HCT116 (cell line): Measurements from ENCODE around the gene MERTK. TPM values are rescaled to one million over a fixed set of nuclear protein-coding genes. Genes with fewer than 3 reads are reported as not detected.
A peak's percentile ranks its signal among the peaks of the same experiment; 100 is the strongest.

Experiments used
- ATAC-seq: fragments of 200-7000 bp; cut with Tn5 transposase; 2 replicates; pipeline ENCODE4 v1.9.1; 2020; ENCODE audit warnings: mild to moderate bottlenecking, moderate library complexity
- BruUV-seq: library from RNA; stranded (reverse); fragments of 400-500 nt; replicated peaks from 2 replicates; lab custom pipeline; 2021; lab: Mats Ljungman, UMichigan
- CTCF ChIA-PET: fragments of 300-600 bp; sonication (Branson Sonifier 250); formaldehyde crosslinking; loops from one replicate; lab custom pipeline; 2021; ENCODE audit warnings: antibody characterized with exemption; lab: Charles Lee
- POLR2A ChIA-PET: fragments of 300-600, 350-600 bp; sonication (Branson Sonifier 250); formaldehyde crosslinking; loops from one replicate; lab custom pipeline; 2021; ENCODE audit warnings: antibody characterized with exemption; lab: Charles Lee
- RAD21 ChIA-PET, 2 experiments: fragments of 300-600 bp; sonication (Branson Sonifier 250); formaldehyde crosslinking; loops; one replicate each; lab custom pipeline; 2023; ENCODE audit warnings: low total read pairs in 2 of 2; ENCODE audit not compliant: uncharacterized antibody in 2 of 2, unreplicated experiment in 2 of 2, low non-redundant PET in 1 of 2; lab: Charles Lee
- DNase-seq: peaks from one replicate; pipeline ENCODE4 v3.0.0-alpha.2; 2010; ENCODE audit warnings: low read depth, low spot score
- H2AFZ ChIP-seq: fragments of 200-600 bp; shearing (Covaris generic), sonication (generic); 2 replicates; pipeline ENCODE4 v1.6.1; 2017; ENCODE audit warnings: low read depth, mixed run types, mixed read lengths, antibody characterized with exemption, low read length; ENCODE audit not compliant: poor library complexity, severe bottlenecking
- H3K27ac ChIP-seq: 2 replicates; pipeline ENCODE4 v1.5.1; 2012; ENCODE audit warnings: low read depth, low read length
- H3K27me3 ChIP-seq: fragments of 200-600 bp; sonication (generic); 2 replicates; pipeline ENCODE4 v1.6.1; 2016; ENCODE audit warnings: mixed run types, low read length, mixed read lengths; ENCODE audit not compliant: insufficient read depth
- H3K36me3 ChIP-seq, 2 experiments: fragments of 200-500 bp in 1 of 2; fragments of 200-600 bp in 1 of 2; sonication (Bioruptor generic) in 1 of 2; sonication (generic) in 1 of 2; 2 replicates each; pipeline versions ENCODE4 v1.5.1 to v1.6.1; 2014 to 2016; ENCODE audit warnings: low read length in 2 of 2, inconsistent platforms in 1 of 2, mixed read lengths in 1 of 2, mixed run types in 1 of 2; ENCODE audit not compliant: insufficient read depth in 2 of 2, control insufficient read depth in 1 of 2
- H3K4me1 ChIP-seq, 2 experiments: fragments of 200-600 bp in 1 of 2; sonication (generic) in 1 of 2; 2 replicates each; pipeline versions ENCODE4 v1.5.1 to v1.6.1; 2012 to 2017; ENCODE audit warnings: low read length in 2 of 2, inconsistent platforms in 1 of 2, mild to moderate bottlenecking in 1 of 2, mixed read lengths in 1 of 2, mixed run types in 1 of 2, moderate library complexity in 1 of 2; ENCODE audit not compliant: insufficient read depth in 2 of 2, control insufficient read depth in 1 of 2
- H3K4me2 ChIP-seq: fragments of 200-600 bp; sonication (generic); 2 replicates; pipeline ENCODE4 v1.6.1; 2017; ENCODE audit warnings: mixed run types, low read length, mixed read lengths
- H3K4me3 ChIP-seq, 2 experiments: fragments of 200-600 bp in 1 of 2; sonication (generic) in 1 of 2; replicated peaks in 1 of 2; 2 replicates each; pipeline ENCODE4 v1.5.1; 2011 to 2016; ENCODE audit warnings: low read length in 2 of 2, control low read depth in 1 of 2, low read depth in 1 of 2, mild to moderate bottlenecking in 1 of 2, mixed read lengths in 1 of 2, mixed run types in 1 of 2
- H3K79me2 ChIP-seq: fragments of 200-600 bp; sonication (generic); 2 replicates; pipeline ENCODE4 v1.6.1; 2017; ENCODE audit warnings: mild to moderate bottlenecking, mixed run types, low read length, moderate library complexity, mixed read lengths; ENCODE audit not compliant: insufficient read depth
- H3K9ac ChIP-seq: fragments of 200-600 bp; sonication (generic); 2 replicates; pipeline ENCODE4 v1.6.1; 2016; ENCODE audit warnings: low read length, mixed read lengths
- H3K9me2 ChIP-seq: fragments of 200-600 bp; sonication (generic), shearing (Covaris generic); 2 replicates; pipeline ENCODE4 v1.6.1; 2017; ENCODE audit warnings: mixed run types, mild to moderate bottlenecking, moderate library complexity; ENCODE audit not compliant: insufficient read depth
- H3K9me3 ChIP-seq, 2 experiments: fragments of 200-500 bp in 1 of 2; fragments of 200-600 bp in 1 of 2; sonication (Bioruptor generic) in 1 of 2; sonication (generic) in 1 of 2; 2 replicates each; pipeline ENCODE4 v1.6.1; 2014 to 2017; ENCODE audit warnings: low read length in 2 of 2, mixed read lengths in 2 of 2, inconsistent platforms in 1 of 2, low read depth in 1 of 2, mild to moderate bottlenecking in 1 of 2, mixed run types in 1 of 2, moderate library complexity in 1 of 2; ENCODE audit not compliant: control insufficient read depth in 1 of 2, insufficient read depth in 1 of 2
- H4K20me1 ChIP-seq: fragments of 200-600 bp; sonication (generic), shearing (Covaris generic); 2 replicates; pipeline ENCODE4 v1.6.1; 2017; ENCODE audit warnings: mixed run types, mild to moderate bottlenecking, moderate library complexity; ENCODE audit not compliant: insufficient read depth
- CEBPB ChIP-seq: IDR thresholded peaks from 2 replicates; pipeline ENCODE4 v1.6.1; 2012; ENCODE audit warnings: low read depth
- EGR1 ChIP-seq: IDR thresholded peaks from 2 replicates; pipeline ENCODE4 v1.6.1; 2012; ENCODE audit warnings: low read depth
- ELF1 ChIP-seq: IDR thresholded peaks from 2 replicates; pipeline ENCODE4 v1.6.1; 2012; ENCODE audit warnings: low read depth, borderline replicate concordance
- EZH2 ChIP-seq: fragments of 200-600 bp; sonication (generic); IDR thresholded peaks from 2 replicates; pipeline ENCODE4 v1.6.1; 2017; ENCODE audit warnings: antibody characterized with exemption, mixed run types
- FOSL1 ChIP-seq: IDR thresholded peaks from 2 replicates; pipeline ENCODE4 v1.6.1; 2012; ENCODE audit warnings: low read depth
- JUND ChIP-seq: IDR thresholded peaks from 2 replicates; pipeline ENCODE4 v1.6.1; 2012
- POLR2A ChIP-seq: IDR thresholded peaks from 2 replicates; pipeline ENCODE4 v1.7.0; 2011; ENCODE audit warnings: borderline replicate concordance; ENCODE audit not compliant: insufficient read depth, insufficient read length; ENCODE audit errors: extremely low read depth
- RAD21 ChIP-seq: IDR thresholded peaks from 2 replicates; pipeline ENCODE4 v1.6.1; 2012; ENCODE audit warnings: low read depth, mild to moderate bottlenecking
- SP1 ChIP-seq: IDR thresholded peaks from 2 replicates; pipeline ENCODE4 v1.6.1; 2012; ENCODE audit warnings: low read depth
- TCF7L2 ChIP-seq: IDR thresholded peaks from 2 replicates; pipeline ENCODE4 v1.7.0; 2011; ENCODE audit warnings: borderline replicate concordance, inconsistent platforms; ENCODE audit not compliant: insufficient read depth, insufficient read length; ENCODE audit errors: extremely low read depth
- YY1 ChIP-seq: IDR thresholded peaks from 2 replicates; pipeline ENCODE4 v1.6.1; 2011; ENCODE audit warnings: low read length, low read depth, moderate library complexity, mild to moderate bottlenecking; ENCODE audit not compliant: insufficient replicate concordance; ENCODE audit errors: extremely low read depth
- ZNF274 ChIP-seq: fragments of 200-500 bp; sonication (Bioruptor generic); IDR thresholded peaks from 2 replicates; pipeline ENCODE4 v1.6.1; 2014; ENCODE audit warnings: mild to moderate bottlenecking, low read depth, low read length, inconsistent platforms
- intact Hi-C: fragments of 100-400 bp; cut with micrococcal nuclease; formaldehyde crosslinking; loops from 2 replicates; pipeline ENCODE4 v1.10.0; 2022
- total RNA-seq: library from RNA; stranded (reverse); gene quantifications from one replicate; pipeline ENCODE4 v1.2.1, GENCODE V29; 2021; ENCODE audit not compliant: unreplicated experiment
- TF ChIP-seq, protein P1 (sequence below): IDR thresholded peaks from 2 replicates; pipeline ENCODE4 v1.6.1; 2011; ENCODE audit warnings: mild to moderate bottlenecking, low read length, moderate library complexity; ENCODE audit not compliant: insufficient replicate concordance; ENCODE audit errors: extremely low read depth
- TF ChIP-seq, protein P2 (sequence below): IDR thresholded peaks from 2 replicates; pipeline ENCODE4 v1.6.1; 2012
- TF ChIP-seq, protein P3 (sequence below), 3 experiments: fragments of 200-600 bp in 1 of 3; sonication (generic) in 1 of 3; IDR thresholded peaks in 2 of 3; conservative IDR thresholded peaks in 1 of 3; 2 replicates each; pipeline ENCODE4 v1.5.1; 2012 to 2017; ENCODE audit warnings: low read depth in 2 of 3, low read length in 2 of 3, antibody characterized with exemption in 1 of 3, borderline replicate concordance in 1 of 3, control low read depth in 1 of 3, mild to moderate bottlenecking in 1 of 3, mixed read lengths in 1 of 3, mixed run types in 1 of 3, moderate library complexity in 1 of 3; ENCODE audit not compliant: insufficient read depth in 1 of 3
- TF ChIP-seq, protein P4 (sequence below): IDR thresholded peaks from 2 replicates; pipeline ENCODE4 v1.6.1; 2012
- TF ChIP-seq, protein P5 (sequence below): IDR thresholded peaks from 2 replicates; pipeline ENCODE4 v1.6.1; 2012; ENCODE audit warnings: low read depth

MERTK gene
- total RNA-seq, 1 experiment from 2014 or later = 5.7 TPM

DNA sequence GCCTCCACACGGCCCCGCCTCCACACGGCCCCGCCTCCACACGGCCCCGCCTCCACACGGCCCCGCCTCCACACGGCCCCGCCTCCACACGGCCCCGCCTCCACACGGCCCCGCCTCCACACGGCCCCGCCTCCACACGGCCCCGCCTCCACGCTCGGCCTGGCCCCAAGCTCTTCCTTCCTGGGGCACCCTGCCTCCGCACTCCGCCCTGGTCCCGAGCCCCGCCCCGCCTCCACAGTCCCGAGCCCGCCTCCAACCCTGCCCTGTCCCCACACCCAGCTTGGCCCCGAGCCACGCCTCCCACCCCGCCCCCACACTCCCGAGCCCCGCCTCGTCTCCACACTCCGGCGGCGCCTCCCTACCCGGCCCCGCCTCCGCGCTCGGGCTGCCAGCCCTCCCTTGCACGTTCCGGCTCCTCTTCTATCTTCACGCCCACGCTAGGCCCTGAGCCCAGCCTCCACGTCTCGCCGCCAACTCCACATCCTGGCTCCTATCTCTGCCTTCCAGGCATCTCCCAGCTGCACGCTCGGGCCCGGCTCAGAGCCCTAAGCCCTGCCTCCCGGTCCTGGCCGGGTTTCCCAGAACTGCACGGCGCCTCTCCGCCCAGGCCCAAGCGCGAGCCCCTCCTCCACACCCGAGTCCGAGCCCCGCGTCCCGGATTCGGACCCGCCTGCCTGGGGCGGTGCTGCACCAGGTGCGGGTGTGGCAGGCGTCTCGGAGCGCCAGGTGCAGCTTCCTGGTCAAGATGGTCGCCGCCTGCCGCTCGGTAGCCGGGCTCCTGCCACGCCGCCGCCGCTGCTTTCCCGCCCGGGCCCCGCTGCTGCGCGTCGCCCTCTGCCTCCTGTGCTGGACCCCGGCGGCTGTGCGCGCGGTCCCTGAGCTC, 156.7 kb downstream of the MERTK start, which contains the start of gene TMEM87B:
Gene TMEM87B, plus strand, starts transcription at position 423 of the 883 bp plus-strand sequence. Its CDS starts 323 bp downstream, at position 746.
- Histone ChIP-seq H4K20me1 (no peaks in the 10 kb centered on the region), H3K9ac (peak within 1 kb of the TSS; percentile 90), H2AFZ (peak within 1 kb of the TSS; percentile 96), H3K4me2 (peak within 1 kb of the TSS; percentile 97), H3K9me2 (no peaks in the 10 kb centered on the region), H3K36me3 (no peaks in the 10 kb centered on the region), H3K9me3 (no peaks in the 10 kb centered on the region), H3K27me3 (no peaks in the 10 kb centered on the region), H3K79me2 (peaks cover 18% of the 10 kb centered on the region), H3K4me1 (peaks cover 16 to 21% of the 10 kb centered on the region in 2 experiments), H3K4me3 (peak within 1 kb of the TSS; percentile 62 to 89), H3K27ac (peak within 1 kb of the TSS; percentile 95)
- intact Hi-C loops = loop anchor here (2.0 to 5.0 kb wide), 2 partner anchors 487 to 528 kb away; partner anchors contain the start of gene POLR1B
- peak; percentile 87 for DNase-seq
- ATAC-seq = peak; percentile 74
- RAD21 ChIA-PET = interaction anchor here (0.6 to 1.5 kb wide), 2 partner anchors 157 to 380 kb away, joined by 3 to 4 read pairs; partner anchors contain the start of gene MERTK (in 1 of the 2)
- POLR2A ChIA-PET = interaction anchor here (0.6 to 1.5 kb wide), 5 partner anchors 9 to 483 kb away, joined by 3 to 13 read pairs (median 4); partner anchors contain the start of gene MERTK
- no TSS peak for BruUV-seq
- CTCF ChIA-PET = interaction anchor here (0.8 kb wide), 1 partner anchor 168 kb away, joined by 4 read pairs; no protein-coding TSS in a partner anchor
- TF ChIP-seq, protein P1, sequence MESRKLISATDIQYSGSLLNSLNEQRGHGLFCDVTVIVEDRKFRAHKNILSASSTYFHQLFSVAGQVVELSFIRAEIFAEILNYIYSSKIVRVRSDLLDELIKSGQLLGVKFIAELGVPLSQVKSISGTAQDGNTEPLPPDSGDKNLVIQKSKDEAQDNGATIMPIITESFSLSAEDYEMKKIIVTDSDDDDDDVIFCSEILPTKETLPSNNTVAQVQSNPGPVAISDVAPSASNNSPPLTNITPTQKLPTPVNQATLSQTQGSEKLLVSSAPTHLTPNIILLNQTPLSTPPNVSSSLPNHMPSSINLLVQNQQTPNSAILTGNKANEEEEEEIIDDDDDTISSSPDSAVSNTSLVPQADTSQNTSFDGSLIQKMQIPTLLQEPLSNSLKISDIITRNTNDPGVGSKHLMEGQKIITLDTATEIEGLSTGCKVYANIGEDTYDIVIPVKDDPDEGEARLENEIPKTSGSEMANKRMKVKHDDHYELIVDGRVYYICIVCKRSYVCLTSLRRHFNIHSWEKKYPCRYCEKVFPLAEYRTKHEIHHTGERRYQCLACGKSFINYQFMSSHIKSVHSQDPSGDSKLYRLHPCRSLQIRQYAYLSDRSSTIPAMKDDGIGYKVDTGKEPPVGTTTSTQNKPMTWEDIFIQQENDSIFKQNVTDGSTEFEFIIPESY = no peak
- TF ChIP-seq ELF1 (no peak), TCF7L2 (no peak), EZH2 (no peak), SP1 (peak; percentile 47), YY1 (peak; percentile 79), POLR2A (no peak), RAD21 (no peak), FOSL1 (no peak), ZNF274 (no peak), CEBPB (no peak), EGR1 (peak; percentile 96), JUND (no peak)
- TF ChIP-seq, protein P2, sequence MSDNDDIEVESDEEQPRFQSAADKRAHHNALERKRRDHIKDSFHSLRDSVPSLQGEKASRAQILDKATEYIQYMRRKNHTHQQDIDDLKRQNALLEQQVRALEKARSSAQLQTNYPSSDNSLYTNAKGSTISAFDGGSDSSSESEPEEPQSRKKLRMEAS = peak; percentile 76
- TF ChIP-seq, protein P3, sequence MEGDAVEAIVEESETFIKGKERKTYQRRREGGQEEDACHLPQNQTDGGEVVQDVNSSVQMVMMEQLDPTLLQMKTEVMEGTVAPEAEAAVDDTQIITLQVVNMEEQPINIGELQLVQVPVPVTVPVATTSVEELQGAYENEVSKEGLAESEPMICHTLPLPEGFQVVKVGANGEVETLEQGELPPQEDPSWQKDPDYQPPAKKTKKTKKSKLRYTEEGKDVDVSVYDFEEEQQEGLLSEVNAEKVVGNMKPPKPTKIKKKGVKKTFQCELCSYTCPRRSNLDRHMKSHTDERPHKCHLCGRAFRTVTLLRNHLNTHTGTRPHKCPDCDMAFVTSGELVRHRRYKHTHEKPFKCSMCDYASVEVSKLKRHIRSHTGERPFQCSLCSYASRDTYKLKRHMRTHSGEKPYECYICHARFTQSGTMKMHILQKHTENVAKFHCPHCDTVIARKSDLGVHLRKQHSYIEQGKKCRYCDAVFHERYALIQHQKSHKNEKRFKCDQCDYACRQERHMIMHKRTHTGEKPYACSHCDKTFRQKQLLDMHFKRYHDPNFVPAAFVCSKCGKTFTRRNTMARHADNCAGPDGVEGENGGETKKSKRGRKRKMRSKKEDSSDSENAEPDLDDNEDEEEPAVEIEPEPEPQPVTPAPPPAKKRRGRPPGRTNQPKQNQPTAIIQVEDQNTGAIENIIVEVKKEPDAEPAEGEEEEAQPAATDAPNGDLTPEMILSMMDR (IDR thresholded peaks at IDR 0.05 in 2 of 3, conservative IDR thresholded peaks at IDR 0.05 in 1 of 3; ENCODE audit: borderline replicate concordance in 1 of 3, insufficient read depth in 1 of 3, low read depth in 2 of 3, low read length in 2 of 3) = no peak
- TF ChIP-seq, protein P4, sequence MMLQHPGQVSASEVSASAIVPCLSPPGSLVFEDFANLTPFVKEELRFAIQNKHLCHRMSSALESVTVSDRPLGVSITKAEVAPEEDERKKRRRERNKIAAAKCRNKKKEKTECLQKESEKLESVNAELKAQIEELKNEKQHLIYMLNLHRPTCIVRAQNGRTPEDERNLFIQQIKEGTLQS = no peak
- TF ChIP-seq, protein P5, sequence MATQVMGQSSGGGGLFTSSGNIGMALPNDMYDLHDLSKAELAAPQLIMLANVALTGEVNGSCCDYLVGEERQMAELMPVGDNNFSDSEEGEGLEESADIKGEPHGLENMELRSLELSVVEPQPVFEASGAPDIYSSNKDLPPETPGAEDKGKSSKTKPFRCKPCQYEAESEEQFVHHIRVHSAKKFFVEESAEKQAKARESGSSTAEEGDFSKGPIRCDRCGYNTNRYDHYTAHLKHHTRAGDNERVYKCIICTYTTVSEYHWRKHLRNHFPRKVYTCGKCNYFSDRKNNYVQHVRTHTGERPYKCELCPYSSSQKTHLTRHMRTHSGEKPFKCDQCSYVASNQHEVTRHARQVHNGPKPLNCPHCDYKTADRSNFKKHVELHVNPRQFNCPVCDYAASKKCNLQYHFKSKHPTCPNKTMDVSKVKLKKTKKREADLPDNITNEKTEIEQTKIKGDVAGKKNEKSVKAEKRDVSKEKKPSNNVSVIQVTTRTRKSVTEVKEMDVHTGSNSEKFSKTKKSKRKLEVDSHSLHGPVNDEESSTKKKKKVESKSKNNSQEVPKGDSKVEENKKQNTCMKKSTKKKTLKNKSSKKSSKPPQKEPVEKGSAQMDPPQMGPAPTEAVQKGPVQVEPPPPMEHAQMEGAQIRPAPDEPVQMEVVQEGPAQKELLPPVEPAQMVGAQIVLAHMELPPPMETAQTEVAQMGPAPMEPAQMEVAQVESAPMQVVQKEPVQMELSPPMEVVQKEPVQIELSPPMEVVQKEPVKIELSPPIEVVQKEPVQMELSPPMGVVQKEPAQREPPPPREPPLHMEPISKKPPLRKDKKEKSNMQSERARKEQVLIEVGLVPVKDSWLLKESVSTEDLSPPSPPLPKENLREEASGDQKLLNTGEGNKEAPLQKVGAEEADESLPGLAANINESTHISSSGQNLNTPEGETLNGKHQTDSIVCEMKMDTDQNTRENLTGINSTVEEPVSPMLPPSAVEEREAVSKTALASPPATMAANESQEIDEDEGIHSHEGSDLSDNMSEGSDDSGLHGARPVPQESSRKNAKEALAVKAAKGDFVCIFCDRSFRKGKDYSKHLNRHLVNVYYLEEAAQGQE = no peak
